Measurements from ENCODE around the gene PACSIN3.

PACSIN3 gene

DNA sequence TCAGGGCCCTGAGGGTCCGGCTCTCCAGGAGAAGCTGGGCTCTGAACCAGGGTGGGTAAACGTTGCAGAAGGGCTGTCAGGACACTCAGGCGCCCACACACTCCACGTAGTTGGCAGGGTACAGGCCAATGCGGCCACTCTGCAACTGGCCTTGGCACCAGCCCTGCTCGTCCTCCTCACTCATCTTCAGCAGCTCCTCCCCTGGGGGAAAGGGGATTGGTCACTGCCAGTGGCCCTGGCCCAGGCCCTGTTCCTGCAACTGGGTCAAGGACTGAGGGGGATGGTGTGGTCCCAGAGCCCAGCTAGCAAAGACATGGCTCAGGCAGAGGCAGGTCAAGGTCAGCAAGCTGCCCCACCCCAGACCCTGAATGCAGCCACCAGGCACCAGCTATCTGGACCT, 8.4 kb downstream of the PACSIN3 start:
- Histone ChIP-seq H3K27ac (ENCODE audit: low read length) (no peak overlapping the region), H3K27me3 (ENCODE audit: control insufficient read depth, insufficient read depth, low read length) (no peaks in the 10 kb centered on the region), H3K36me3 (ENCODE audit: control insufficient read depth, insufficient read depth, low read length) (peaks cover 28% of the 10 kb centered on the region; the same call in 1 of the 2 replicates), H3K4me1 (ENCODE audit: control insufficient read depth, insufficient read depth, low read length) (no peaks in the 10 kb centered on the region), H3K4me3 (ENCODE audit: low read length) (no peak overlapping the region), H3K9me3 (ENCODE audit: control insufficient read depth, insufficient read depth, low read length) (no peaks in the 10 kb centered on the region)
- no CpG with 5 or more reads among the region's 6 CpGs for WGBS (ENCODE audit: insufficient coverage, insufficient read length)
- no peak for DNase-seq (ENCODE audit: low read depth, low spot score)

DNA sequence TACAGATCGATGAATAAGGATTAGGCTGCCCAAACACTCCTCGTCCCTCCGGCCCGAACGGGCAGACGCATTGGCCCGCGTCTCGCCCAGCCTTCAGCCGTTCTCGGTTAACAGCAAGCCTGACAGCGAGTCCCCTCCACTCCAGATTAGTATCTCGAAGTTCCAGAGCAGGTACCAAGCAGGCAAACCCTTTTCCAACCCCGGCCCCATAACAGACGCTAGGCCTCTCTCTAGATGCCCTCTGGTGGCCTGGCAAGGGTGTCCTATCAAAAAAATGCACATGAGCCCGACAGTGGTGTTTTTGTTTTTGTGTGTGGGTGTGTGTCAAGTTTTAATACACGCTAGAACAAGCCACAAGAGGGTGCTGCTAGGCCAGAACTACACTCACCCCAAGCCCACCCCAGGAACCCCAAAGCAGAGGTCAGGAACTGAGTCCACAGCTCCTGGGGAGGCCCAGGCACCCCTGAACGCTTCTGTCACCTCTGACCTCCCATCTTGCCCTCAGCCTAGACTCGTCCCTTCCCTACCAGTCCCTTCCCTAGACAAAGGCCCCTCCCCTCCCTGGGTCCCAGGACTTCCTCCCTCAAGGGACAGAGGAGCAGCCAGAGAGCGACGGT, 8.9 kb downstream of the PACSIN3 start:
- no peaks in the 10 kb centered on the region for H3K9me3 ChIP-seq (ENCODE audit: control insufficient read depth, insufficient read depth, low read length)
- no peak overlapping the region for H3K27ac ChIP-seq (ENCODE audit: low read length)
- DNase-seq (ENCODE audit: low read depth, low spot score) = no peak
- WGBS (ENCODE audit: insufficient coverage, insufficient read length) = no CpG with 5 or more reads among the region's 21 CpGs
- peaks cover 28% of the 10 kb centered on the region; the same call in 1 of the 2 replicates for H3K36me3 ChIP-seq (ENCODE audit: control insufficient read depth, insufficient read depth, low read length)
- H3K4me1 ChIP-seq (ENCODE audit: control insufficient read depth, insufficient read depth, low read length) = no peaks in the 10 kb centered on the region
- peak overlapping the region; percentile 65; the same call in 1 of the 2 replicates for H3K4me3 ChIP-seq (ENCODE audit: low read length)
- H3K27me3 ChIP-seq (ENCODE audit: control insufficient read depth, insufficient read depth, low read length) = no peaks in the 10 kb centered on the region

DNA sequence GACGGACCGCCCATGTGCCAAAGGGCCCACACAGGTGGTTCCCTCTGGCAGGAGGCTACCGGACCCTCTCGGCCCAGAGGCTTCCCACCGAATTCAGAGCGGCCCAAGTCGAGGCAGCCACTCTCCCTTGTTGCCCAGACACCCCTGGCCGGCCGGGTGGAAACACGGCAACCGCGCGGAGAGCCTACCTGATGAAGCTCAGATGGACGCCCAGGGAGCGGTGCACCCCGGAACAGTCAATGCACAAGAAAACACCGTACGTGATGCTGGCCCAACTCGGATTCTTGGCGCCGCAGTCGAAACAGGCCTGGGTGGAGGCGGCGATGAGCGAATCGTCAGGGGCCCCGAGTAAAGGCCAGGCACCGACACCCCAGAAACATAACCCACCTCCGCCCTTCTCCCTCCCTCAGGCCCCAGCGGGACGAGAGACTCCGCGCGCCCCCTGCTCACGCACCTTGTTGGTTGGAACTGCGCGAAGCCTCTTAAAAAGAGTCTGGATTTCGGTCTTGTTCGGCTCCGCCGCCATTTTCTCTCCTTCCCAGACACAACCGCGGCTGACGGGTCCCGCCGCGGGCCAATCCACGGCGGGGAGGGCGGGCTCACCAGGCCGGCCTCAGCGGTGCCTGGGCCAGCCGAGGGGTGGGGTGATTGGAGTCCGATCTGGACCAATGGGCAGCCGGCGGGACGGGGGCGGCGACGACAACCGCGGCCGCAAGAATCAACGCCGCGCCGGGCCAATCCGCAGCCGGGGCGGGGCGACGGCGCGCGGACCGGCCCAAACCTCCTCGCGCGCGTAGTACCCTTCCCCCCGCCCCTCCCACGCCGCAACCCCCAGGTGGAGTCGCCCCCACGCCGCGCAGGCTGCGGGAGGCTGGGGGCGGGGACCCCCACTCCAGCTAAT, 9.7 kb downstream of the PACSIN3 start, which contains the start of gene ARFGAP2:
TSS of gene ARFGAP2 (minus strand) at position 552 of the 901 bp plus-strand sequence. CDS start at position 526, 26 bp downstream.
- H3K4me3 ChIP-seq (ENCODE audit: low read length) = peak within 1 kb of the TSS; percentile 94
- H3K9me3 ChIP-seq (ENCODE audit: control insufficient read depth, insufficient read depth, low read length) = no peaks in the 10 kb centered on the region
- H3K27me3 ChIP-seq (ENCODE audit: control insufficient read depth, insufficient read depth, low read length) = no peaks in the 10 kb centered on the region
- no peak within 1 kb of the TSS for H3K27ac ChIP-seq (ENCODE audit: low read length)
- no peaks in the 10 kb centered on the region for H3K4me1 ChIP-seq (ENCODE audit: control insufficient read depth, insufficient read depth, low read length)
- peak; percentile 85 for DNase-seq (ENCODE audit: low read depth, low spot score)
- no CpG with 5 or more reads among the region's 89 CpGs for WGBS (ENCODE audit: insufficient coverage, insufficient read length)
- H3K36me3 ChIP-seq (ENCODE audit: control insufficient read depth, insufficient read depth, low read length) = peaks cover 34% of the 10 kb centered on the region; the same call in 1 of the 2 replicates

DNA sequence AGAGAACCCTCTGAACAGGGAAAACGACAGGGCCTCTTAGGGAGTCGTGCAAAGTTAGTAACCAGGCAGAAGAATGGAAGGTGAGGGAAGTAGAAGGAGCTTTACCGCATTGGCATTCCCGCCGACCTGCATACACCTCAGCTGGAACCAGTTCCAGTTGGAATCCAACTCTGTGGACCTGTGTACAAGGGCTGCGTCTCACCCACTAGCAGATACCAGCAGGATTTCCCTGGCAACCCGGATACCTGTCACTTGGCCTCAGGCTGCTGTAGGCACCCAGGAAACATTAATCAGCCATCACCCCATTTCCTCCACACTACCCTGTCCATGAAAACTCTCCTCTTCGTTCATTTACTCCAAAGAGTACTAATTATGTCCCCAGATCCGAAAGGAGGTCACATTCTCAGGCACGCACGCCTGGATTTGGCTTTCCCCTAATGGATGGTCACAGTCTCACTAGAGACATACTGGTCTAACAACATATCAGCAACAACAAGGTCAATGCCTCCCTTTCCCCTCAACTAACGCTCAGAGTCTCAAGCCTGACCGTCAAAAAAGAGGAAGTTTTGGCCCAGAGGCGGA, 10.4 kb downstream of the PACSIN3 start:
- no peak for DNase-seq (ENCODE audit: low read depth, low spot score)
- no CpG with 5 or more reads among the region's 14 CpGs for WGBS (ENCODE audit: insufficient coverage, insufficient read length)
- no peak overlapping the region for H3K27ac ChIP-seq (ENCODE audit: low read length)
- H3K4me1 ChIP-seq (ENCODE audit: control insufficient read depth, insufficient read depth, low read length) = no peaks in the 10 kb centered on the region
- H3K36me3 ChIP-seq (ENCODE audit: control insufficient read depth, insufficient read depth, low read length) = peaks cover 40% of the 10 kb centered on the region; the same call in 1 of the 2 replicates
- no peaks in the 10 kb centered on the region for H3K27me3 ChIP-seq (ENCODE audit: control insufficient read depth, insufficient read depth, low read length)
- H3K4me3 ChIP-seq (ENCODE audit: low read length) = peak overlapping the region; percentile 94
- H3K9me3 ChIP-seq (ENCODE audit: control insufficient read depth, insufficient read depth, low read length) = no peaks in the 10 kb centered on the region

DNA sequence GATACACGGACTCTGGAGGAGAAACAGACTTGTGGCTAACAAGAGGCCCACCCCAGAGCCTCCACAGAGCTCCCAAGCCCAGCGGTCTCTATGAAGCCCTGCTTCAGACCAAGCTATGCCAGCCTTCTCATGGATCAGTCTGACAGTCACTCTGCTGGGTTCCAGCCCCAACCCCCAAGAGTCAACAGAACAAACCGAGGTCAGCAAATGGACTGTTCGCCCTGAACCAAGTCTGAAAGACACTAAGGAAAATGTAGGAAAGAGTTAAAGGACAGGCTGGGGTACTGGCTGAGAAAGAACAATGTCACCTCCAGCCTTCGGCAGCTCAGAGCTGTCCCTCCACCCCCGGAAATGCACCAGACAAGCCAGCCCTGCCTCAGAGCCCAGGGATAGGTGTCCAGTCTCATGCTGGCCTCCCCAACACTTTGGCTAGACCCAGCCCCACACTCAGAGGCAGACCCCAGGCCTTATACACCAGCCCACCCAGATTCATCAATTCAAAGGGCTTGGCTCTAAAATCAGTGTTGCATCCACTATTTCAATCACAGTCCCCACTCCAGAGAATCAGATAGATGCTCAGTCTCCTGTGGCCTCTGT, 13.4 kb downstream of the PACSIN3 start:
- H3K36me3 ChIP-seq (ENCODE audit: control insufficient read depth, insufficient read depth, low read length) = peaks cover 38% of the 10 kb centered on the region

DNA sequence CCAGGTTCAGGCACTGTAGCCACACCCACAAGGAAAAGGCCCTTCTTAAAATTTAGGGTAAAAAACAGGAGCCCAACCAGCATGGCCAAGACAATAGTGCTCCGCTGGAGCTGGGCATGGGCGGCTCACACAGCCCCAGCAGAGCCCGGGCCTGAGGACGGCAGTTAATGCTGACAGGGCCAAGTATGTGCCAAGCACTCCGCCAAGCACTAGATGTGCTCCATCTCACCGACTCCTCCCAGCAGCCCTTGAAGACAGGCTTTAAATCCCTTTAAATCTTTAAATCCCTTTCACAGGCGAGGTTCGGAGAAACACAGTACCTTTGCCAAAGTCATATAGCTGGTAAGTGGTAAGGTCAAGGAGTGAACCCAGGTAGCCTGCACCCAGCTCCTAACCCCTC, 14.4 kb downstream of the PACSIN3 start:
- DNase-seq (ENCODE audit: low read depth, low spot score) = no peak
- no peak overlapping the region for H3K27ac ChIP-seq (ENCODE audit: low read length)
- no peaks in the 10 kb centered on the region for H3K9me3 ChIP-seq (ENCODE audit: control insufficient read depth, insufficient read depth, low read length)
- no peaks in the 10 kb centered on the region for H3K27me3 ChIP-seq (ENCODE audit: control insufficient read depth, insufficient read depth, low read length)
- H3K4me1 ChIP-seq (ENCODE audit: control insufficient read depth, insufficient read depth, low read length) = no peaks in the 10 kb centered on the region
- peaks cover 41% of the 10 kb centered on the region for H3K36me3 ChIP-seq (ENCODE audit: control insufficient read depth, insufficient read depth, low read length)
- no peak overlapping the region for H3K4me3 ChIP-seq (ENCODE audit: low read length)
- no CpG with 5 or more reads among the region's 8 CpGs for WGBS (ENCODE audit: insufficient coverage, insufficient read length)

More for the DNA sequence above, 13.4 kb downstream of the PACSIN3 start:
- Histone ChIP-seq H3K4me3 (ENCODE audit: low read length) (no peak overlapping the region), H3K9me3 (ENCODE audit: control insufficient read depth, insufficient read depth, low read length) (no peaks in the 10 kb centered on the region), H3K27ac (ENCODE audit: low read length) (no peak overlapping the region), H3K4me1 (ENCODE audit: control insufficient read depth, insufficient read depth, low read length) (no peaks in the 10 kb centered on the region), H3K27me3 (ENCODE audit: control insufficient read depth, insufficient read depth, low read length) (no peaks in the 10 kb centered on the region)
- DNase-seq (ENCODE audit: low read depth, low spot score) = no peak
- no CpG with 5 or more reads among the region's 6 CpGs for WGBS (ENCODE audit: insufficient coverage, insufficient read length)

DNA sequence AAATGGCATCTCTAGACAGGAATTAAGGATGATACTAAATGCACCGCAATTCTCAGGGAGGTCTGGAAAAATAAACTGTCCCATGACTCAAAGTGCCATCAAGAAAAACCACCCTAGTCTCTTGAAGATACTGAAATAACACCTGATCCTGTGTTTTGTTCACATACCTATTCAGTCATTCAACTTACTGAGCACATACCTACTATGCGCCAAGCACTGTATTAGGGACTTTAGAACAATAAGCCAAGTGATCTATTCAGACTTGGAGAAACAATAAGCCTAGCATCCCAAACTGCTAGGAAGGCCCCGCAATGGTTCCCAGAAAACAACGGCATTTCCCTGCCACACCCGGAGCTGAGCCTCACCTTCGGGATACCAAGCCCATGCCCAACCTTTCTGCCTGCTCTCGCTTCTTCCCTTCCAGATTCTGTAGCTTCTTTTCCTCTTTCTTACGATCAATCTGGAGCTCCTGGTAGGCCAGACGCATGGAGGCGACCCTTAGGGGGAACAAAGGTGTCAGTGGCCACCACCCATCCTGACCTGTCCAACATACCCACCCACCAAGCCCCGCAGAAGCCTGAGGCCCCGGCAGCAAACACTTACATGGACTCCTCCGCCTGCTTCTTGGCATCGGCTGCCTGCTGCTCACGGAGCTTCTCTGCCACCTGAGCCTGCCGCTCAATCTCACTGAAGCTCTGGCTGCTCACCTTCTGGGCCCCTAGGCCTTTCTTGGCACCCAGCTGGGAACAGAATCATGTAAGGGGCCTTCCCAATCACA, 15.0 kb downstream of the PACSIN3 start:
- Histone ChIP-seq H3K27ac (ENCODE audit: low read length) (no peak overlapping the region), H3K4me3 (ENCODE audit: low read length) (no peak overlapping the region), H3K27me3 (ENCODE audit: control insufficient read depth, insufficient read depth, low read length) (no peaks in the 10 kb centered on the region), H3K9me3 (ENCODE audit: control insufficient read depth, insufficient read depth, low read length) (no peaks in the 10 kb centered on the region), H3K36me3 (ENCODE audit: control insufficient read depth, insufficient read depth, low read length) (peaks cover 47% of the 10 kb centered on the region), H3K4me1 (ENCODE audit: control insufficient read depth, insufficient read depth, low read length) (no peaks in the 10 kb centered on the region)
- WGBS (ENCODE audit: insufficient coverage, insufficient read length) = no CpG with 5 or more reads among the region's 16 CpGs
- DNase-seq (ENCODE audit: low read depth, low spot score) = no peak

DNA sequence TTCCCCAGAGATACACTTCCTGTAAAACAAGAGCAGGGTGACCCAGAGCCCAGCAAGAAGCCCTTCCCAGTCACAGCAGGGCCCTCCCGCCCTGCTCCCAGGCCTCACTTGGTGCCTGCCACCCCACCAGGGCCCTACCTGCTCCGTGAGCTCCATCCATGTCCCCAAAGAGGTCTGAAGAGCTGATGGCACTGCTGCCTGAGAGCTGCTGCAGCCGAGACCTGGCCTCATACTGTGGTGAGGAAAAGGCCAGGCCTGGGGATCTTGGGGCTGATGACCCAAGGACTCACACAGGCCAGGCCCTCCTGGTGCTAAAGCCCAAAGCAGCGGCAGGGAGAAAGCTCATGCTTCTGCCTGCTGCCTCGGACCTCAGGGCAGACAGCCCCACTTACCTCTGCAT, 19.9 kb downstream of the PACSIN3 start:
- no peaks in the 10 kb centered on the region for H3K27me3 ChIP-seq (ENCODE audit: control insufficient read depth, insufficient read depth, low read length)
- no peak for DNase-seq (ENCODE audit: low read depth, low spot score)
- no peak overlapping the region for H3K27ac ChIP-seq (ENCODE audit: low read length)
- no peaks in the 10 kb centered on the region for H3K9me3 ChIP-seq (ENCODE audit: control insufficient read depth, insufficient read depth, low read length)
- H3K4me1 ChIP-seq (ENCODE audit: control insufficient read depth, insufficient read depth, low read length) = no peaks in the 10 kb centered on the region
- no peak overlapping the region for H3K4me3 ChIP-seq (ENCODE audit: low read length)
- H3K36me3 ChIP-seq (ENCODE audit: control insufficient read depth, insufficient read depth, low read length) = peaks cover 37% of the 10 kb centered on the region
- no CpG with 5 or more reads among the region's 5 CpGs for WGBS (ENCODE audit: insufficient coverage, insufficient read length)

DNA sequence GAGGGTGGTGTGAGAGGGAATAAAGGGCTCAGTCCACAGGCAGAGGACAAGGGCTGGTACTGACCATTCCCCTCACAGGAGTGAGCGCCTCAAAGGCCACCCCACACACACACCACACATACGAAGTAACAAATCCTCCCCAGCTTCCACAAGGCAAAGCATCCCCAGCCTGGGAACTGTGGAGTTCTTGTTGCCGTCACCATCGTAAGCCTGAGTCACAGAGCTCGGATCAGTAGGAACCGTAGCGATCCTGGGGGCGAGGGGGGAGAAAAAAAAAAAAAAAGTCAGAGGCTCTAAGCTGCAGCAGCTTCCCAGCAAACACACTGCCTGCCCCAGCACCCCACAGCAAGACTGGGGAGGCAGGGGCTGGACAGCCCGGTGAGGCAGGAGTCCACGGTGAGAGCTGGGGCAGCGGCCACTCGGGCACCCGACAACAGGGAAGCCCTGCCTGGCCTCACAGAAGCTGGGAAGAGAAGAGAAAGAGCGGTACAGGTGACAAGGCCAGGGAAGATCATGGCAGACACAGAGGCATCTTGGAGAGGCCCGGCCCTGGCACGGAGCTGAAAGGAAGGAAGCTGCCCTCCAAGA, 20.9 kb downstream of the PACSIN3 start:
- Histone ChIP-seq H3K4me1 (ENCODE audit: control insufficient read depth, insufficient read depth, low read length) (no peaks in the 10 kb centered on the region), H3K27ac (ENCODE audit: low read length) (no peak overlapping the region), H3K4me3 (ENCODE audit: low read length) (no peak overlapping the region), H3K27me3 (ENCODE audit: control insufficient read depth, insufficient read depth, low read length) (no peaks in the 10 kb centered on the region), H3K9me3 (ENCODE audit: control insufficient read depth, insufficient read depth, low read length) (no peaks in the 10 kb centered on the region), H3K36me3 (ENCODE audit: control insufficient read depth, insufficient read depth, low read length) (peaks cover 33% of the 10 kb centered on the region)
- WGBS (ENCODE audit: insufficient coverage, insufficient read length) = no CpG with 5 or more reads among the region's 16 CpGs
- DNase-seq (ENCODE audit: low read depth, low spot score) = no peak

Data from iPS DF 6.9 (cell line).